ENCODE data around the gene MLLT6. TPM values are rescaled to one million over a fixed set of nuclear protein-coding genes. Genes with fewer than 3 reads are reported as not detected.
A peak's percentile ranks its signal among the peaks of the same experiment; 100 is the strongest.

Gene MLLT6
- total and polyA plus RNA-seq, 2 of the 13 experiments (the other 11 are each of a cell fraction or from before 2014, with no cell fraction given) = 50.7 to 69.5 TPM

DNA sequence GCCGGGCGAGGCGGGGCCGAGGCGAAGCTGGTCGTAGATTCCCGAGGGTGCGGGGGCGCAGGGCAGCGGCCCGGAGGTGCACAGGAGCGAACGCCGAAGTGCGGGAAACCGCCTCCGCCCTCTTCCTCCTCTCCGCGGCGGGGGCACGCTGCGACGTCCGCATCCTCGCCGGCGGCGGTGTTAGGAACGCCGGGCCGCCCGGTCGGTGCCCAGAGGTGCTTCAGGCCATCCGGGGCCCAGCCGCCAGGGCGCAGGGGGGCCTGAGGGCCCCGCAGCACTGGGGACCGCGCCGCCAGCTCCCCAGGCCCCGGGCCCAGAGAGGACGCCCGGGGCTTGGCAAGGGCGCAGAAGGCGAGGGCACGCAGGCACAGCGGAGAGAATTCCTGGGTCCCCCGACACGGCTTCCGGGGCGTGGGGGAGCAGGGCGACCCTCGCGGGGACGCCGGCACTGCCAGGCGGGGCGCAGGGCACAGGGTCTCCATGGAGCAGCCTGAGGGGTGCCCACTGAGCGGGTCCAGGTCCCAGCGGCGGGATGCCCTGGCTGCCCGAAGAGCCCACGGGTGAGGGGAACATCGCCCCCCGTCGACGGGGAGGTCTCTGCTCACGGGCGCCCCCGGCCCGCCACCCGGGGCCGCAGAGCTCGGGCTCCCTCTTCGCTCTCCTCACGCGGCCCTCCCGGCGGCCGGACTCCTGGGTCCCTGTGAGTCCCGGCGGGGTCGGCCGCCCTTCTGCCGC is 30.9 kb upstream of the MLLT6 start (continued):
- TF ChIP-seq, protein P1, sequence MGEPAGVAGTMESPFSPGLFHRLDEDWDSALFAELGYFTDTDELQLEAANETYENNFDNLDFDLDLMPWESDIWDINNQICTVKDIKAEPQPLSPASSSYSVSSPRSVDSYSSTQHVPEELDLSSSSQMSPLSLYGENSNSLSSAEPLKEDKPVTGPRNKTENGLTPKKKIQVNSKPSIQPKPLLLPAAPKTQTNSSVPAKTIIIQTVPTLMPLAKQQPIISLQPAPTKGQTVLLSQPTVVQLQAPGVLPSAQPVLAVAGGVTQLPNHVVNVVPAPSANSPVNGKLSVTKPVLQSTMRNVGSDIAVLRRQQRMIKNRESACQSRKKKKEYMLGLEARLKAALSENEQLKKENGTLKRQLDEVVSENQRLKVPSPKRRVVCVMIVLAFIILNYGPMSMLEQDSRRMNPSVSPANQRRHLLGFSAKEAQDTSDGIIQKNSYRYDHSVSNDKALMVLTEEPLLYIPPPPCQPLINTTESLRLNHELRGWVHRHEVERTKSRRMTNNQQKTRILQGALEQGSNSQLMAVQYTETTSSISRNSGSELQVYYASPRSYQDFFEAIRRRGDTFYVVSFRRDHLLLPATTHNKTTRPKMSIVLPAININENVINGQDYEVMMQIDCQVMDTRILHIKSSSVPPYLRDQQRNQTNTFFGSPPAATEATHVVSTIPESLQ (CRISPR knock-in tag; conservative IDR thresholded peaks at IDR 0.05) = no peak
- TF ChIP-seq ZNF180 (CRISPR knock-in tag; IDR thresholded peaks at IDR 0.05; ENCODE audit: borderline replicate concordance, low read depth) (no peak), TBP (CRISPR knock-in tag; IDR thresholded peaks at IDR 0.05) (no peak), CCDC6 (CRISPR knock-in tag; IDR thresholded peaks at IDR 0.05) (no peak), RFX1 (IDR thresholded peaks at IDR 0.05) (no peak), DPF2 (CRISPR knock-in tag; IDR thresholded peaks at IDR 0.05; ENCODE audit: borderline replicate concordance, low read depth) (no peak), KDM3A (CRISPR knock-in tag; IDR thresholded peaks at IDR 0.05; ENCODE audit: low read depth) (no peak), PAF1 (CRISPR knock-in tag; IDR thresholded peaks at IDR 0.05) (no peak), U2AF2 (IDR thresholded peaks at IDR 0.05; ENCODE audit: low read depth, low read length) (0 out of 2 replicates have a peak, but pooled peaks have one; percentile 29), NRL (CRISPR knock-in tag; IDR thresholded peaks at IDR 0.05; ENCODE audit: borderline replicate concordance) (no peak), SMAD9 (CRISPR knock-in tag; IDR thresholded peaks at IDR 0.05) (no peak), ZNF644 (CRISPR knock-in tag; IDR thresholded peaks at IDR 0.05; ENCODE audit: low read depth) (no peak), NFE2 (CRISPR knock-in tag; IDR thresholded peaks at IDR 0.05) (no peak), HDAC1 (CRISPR knock-in tag; IDR thresholded peaks at IDR 0.05) (no peak; the same call in 1 of the 2 replicates), KDM4B (CRISPR knock-in tag; IDR thresholded peaks at IDR 0.05) (no peak), DNMT1 (CRISPR knock-in tag; IDR thresholded peaks at IDR 0.05) (no peak; the same call in 1 of the 2 replicates), FOSL2 (CRISPR knock-in tag; IDR thresholded peaks at IDR 0.05) (no peak), SMYD3 (CRISPR knock-in tag; IDR thresholded peaks at IDR 0.05) (no peak), ZNF761 (CRISPR knock-in tag; conservative IDR thresholded peaks at IDR 0.05) (no peak; the same call in 1 of the 2 replicates), ZNF558 (CRISPR knock-in tag; IDR thresholded peaks at IDR 0.05; ENCODE audit: borderline replicate concordance) (no peak), ZNF775 (CRISPR knock-in tag; IDR thresholded peaks at IDR 0.05; ENCODE audit: borderline replicate concordance) (no peak), ZNF839 (CRISPR knock-in tag; IDR thresholded peaks at IDR 0.05; ENCODE audit: borderline replicate concordance) (no peak)
- TF ChIP-seq, protein P2, sequence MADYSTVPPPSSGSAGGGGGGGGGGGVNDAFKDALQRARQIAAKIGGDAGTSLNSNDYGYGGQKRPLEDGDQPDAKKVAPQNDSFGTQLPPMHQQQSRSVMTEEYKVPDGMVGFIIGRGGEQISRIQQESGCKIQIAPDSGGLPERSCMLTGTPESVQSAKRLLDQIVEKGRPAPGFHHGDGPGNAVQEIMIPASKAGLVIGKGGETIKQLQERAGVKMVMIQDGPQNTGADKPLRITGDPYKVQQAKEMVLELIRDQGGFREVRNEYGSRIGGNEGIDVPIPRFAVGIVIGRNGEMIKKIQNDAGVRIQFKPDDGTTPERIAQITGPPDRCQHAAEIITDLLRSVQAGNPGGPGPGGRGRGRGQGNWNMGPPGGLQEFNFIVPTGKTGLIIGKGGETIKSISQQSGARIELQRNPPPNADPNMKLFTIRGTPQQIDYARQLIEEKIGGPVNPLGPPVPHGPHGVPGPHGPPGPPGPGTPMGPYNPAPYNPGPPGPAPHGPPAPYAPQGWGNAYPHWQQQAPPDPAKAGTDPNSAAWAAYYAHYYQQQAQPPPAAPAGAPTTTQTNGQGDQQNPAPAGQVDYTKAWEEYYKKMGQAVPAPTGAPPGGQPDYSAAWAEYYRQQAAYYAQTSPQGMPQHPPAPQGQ (CRISPR knock-in tag; IDR thresholded peaks at IDR 0.05; ENCODE audit: borderline replicate concordance) = no peak
- TF ChIP-seq, protein P3, sequence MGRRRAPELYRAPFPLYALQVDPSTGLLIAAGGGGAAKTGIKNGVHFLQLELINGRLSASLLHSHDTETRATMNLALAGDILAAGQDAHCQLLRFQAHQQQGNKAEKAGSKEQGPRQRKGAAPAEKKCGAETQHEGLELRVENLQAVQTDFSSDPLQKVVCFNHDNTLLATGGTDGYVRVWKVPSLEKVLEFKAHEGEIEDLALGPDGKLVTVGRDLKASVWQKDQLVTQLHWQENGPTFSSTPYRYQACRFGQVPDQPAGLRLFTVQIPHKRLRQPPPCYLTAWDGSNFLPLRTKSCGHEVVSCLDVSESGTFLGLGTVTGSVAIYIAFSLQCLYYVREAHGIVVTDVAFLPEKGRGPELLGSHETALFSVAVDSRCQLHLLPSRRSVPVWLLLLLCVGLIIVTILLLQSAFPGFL (CRISPR knock-in tag; IDR thresholded peaks at IDR 0.05) = no peak; the same call in 1 of the 2 replicates

Data from HepG2 (cell line).